AG09309 (cell line): Measurements from ENCODE around the gene MED12.
A peak's percentile ranks its signal among the peaks of the same experiment; 100 is the strongest.

Experiments
- DNase-seq: peaks from one replicate; pipeline ENCODE4 v3.0.0-alpha.2; 2010; ENCODE audit warnings: low read depth
- H3K4me3 ChIP-seq: 2 replicates; pipeline ENCODE4 v1.5.1; 2011; ENCODE audit warnings: mild to moderate bottlenecking, low read depth, low read length, moderate library complexity; ENCODE audit not compliant: control insufficient read depth
- TF ChIP-seq, protein P1 (sequence below): IDR thresholded peaks from 2 replicates; pipeline ENCODE4 v1.5.1; 2011; ENCODE audit warnings: mild to moderate bottlenecking, low read depth, low read length, inconsistent platforms; ENCODE audit not compliant: insufficient read depth, control insufficient read depth; ENCODE audit errors: missing control alignments

The MED12 gene

DNA sequence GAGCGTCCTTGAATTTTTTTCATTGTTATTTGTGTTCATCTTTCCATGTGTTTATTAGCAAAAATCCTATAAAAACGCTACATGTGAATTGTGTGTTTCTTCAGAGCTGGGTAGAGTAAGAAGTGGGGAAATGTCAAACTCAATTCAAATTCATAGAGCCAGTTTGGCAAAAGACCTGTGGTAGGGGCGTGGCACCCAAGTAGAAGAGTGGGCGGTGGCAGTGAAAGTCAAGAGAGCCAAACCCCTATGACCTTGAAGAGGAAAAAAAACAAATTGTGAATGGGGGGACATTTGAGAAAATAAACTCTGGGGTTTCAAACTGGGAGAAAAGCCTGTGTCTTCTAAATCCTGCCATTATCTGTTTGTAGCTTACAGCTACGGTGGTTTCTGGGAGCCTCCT is 27.1 kb upstream of the MED12 start:
- H3K4me3 ChIP-seq = no peak overlapping the region
- TF ChIP-seq, protein P1, sequence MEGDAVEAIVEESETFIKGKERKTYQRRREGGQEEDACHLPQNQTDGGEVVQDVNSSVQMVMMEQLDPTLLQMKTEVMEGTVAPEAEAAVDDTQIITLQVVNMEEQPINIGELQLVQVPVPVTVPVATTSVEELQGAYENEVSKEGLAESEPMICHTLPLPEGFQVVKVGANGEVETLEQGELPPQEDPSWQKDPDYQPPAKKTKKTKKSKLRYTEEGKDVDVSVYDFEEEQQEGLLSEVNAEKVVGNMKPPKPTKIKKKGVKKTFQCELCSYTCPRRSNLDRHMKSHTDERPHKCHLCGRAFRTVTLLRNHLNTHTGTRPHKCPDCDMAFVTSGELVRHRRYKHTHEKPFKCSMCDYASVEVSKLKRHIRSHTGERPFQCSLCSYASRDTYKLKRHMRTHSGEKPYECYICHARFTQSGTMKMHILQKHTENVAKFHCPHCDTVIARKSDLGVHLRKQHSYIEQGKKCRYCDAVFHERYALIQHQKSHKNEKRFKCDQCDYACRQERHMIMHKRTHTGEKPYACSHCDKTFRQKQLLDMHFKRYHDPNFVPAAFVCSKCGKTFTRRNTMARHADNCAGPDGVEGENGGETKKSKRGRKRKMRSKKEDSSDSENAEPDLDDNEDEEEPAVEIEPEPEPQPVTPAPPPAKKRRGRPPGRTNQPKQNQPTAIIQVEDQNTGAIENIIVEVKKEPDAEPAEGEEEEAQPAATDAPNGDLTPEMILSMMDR = no peak
- DNase-seq = no peak

GRCh38 chrX:71095033-71095432 is 23.4 kb upstream of the MED12 start:
- DNase-seq = no peak
- TF ChIP-seq, protein P1 = no peak
- H3K4me3 ChIP-seq = peak overlapping the region; percentile 42

DNA sequence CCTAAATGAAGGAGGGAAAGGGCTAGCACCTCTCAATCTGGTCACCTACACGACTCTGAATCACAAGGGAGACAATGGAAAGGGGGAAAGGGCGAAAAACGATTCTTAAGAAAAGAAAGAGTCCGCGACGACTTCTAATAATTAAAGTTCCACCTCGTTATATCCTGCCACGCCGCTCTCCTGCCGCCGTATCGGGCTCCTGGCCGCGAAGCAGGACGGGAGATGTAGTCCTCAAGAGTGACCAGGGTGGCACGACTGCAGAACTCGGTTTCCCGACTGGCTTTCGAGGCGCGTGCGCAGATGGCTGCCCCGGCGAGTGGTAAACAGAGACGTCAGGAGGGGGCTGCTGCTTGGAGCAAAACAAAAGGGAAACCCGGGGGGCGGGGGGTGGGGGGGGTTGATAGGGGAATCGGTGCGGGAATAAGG is 22.8 kb upstream of the MED12 start, which contains the start of gene FOXO4:
Gene FOXO4, plus strand, starts transcription at position 297 of the 426 bp plus-strand sequence. CDS start 678 bp downstream, outside the sequence.
- TF ChIP-seq, protein P1 = no peak
- H3K4me3 ChIP-seq = peak within 1 kb of the TSS; percentile 42
- DNase-seq = peak; percentile 27

DNA sequence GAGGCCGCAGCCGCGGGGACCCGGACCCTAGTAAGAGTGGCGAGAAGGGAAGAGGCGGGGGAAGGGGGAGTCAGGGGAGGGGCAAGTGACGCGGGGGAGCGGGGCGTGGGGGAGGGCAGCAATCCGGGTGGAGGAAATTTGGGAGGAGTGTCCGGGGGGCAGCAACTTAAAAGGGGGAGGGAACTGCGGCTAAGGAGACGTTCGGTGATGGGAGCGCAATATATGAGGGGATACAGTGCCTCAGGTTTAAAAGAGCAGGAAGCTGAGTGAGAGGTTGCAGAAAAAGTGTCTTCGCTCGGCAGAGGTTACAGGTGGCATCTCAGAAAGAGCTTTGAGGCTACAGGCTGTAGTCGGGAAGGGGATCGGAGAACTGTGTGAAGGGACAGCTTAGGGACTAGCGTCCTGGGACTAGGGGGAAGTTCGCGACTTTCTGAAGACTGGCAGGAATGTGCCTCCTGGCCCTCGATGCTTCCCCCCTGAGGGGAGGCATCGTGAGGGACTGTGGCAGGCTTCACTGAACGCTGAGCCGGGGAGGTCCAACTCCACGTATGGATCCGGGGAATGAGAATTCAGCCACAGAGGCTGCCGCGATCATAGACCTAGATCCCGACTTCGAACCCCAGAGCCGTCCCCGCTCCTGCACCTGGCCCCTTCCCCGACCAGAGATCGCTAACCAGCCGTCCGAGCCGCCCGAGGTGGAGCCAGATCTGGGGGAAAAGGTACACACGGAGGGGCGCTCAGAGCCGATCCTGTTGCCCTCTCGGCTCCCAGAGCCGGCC is 22.2 kb upstream of the MED12 start:
- DNase-seq = no peak
- TF ChIP-seq, protein P1 = no peak
- H3K4me3 ChIP-seq = peak overlapping the region; percentile 42

DNA sequence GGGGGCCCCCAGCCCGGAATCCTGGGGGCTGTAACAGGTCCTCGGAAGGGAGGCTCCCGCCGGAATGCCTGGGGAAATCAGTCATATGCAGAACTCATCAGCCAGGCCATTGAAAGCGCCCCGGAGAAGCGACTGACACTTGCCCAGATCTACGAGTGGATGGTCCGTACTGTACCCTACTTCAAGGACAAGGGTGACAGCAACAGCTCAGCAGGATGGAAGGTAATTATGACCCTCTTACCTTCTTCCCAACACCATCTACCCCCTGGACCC is 21.7 kb upstream of the MED12 start:
- TF ChIP-seq, protein P1 = no peak
- H3K4me3 ChIP-seq = peak overlapping the region; percentile 42
- DNase-seq = no peak

DNA sequence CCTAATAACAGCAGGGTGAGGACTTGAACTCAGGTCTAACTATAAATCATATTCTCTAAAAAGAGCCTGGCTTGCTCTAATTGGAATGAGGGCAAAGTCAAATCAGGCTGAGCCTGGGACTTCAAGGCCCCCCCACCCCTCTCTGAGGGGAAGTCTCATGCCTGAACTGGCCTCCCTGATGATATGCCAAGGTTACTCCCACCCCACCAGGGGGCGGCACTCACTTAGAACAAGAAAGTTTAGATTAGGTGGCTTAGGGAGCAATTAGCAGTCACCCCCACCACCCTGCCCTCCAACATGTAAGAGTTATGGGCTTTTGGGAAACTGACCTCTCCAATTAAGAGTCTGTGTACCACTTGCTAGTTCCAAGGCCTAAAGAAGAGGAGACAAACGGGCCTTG is 20.1 kb upstream of the MED12 start:
- no peak for DNase-seq
- TF ChIP-seq, protein P1 = peak; percentile 42
- H3K4me3 ChIP-seq = no peak overlapping the region
